Stomach smooth muscle (tissue), 2 donors: Measurements from ENCODE around the gene XPNPEP2.

Experiments
- H3K27ac ChIP-seq: one replicate; pipeline ENCODE4 v1.7.0; 2013; ENCODE audit warnings: mild to moderate bottlenecking, low read length, inconsistent platforms
- H3K27me3 ChIP-seq, 2 donors: one replicate each; pipeline ENCODE4 v1.7.0; 2013; ENCODE audit warnings: low read length in 2 of 2; ENCODE audit not compliant: insufficient read depth in 2 of 2, control insufficient read depth in 1 of 2
- H3K36me3 ChIP-seq, 2 donors: one replicate each; pipeline ENCODE4 v1.7.0; 2013; ENCODE audit warnings: low read length in 2 of 2; ENCODE audit not compliant: control insufficient read depth in 2 of 2, insufficient read depth in 2 of 2
- H3K4me1 ChIP-seq: one replicate; pipeline ENCODE4 v1.7.0; 2013; ENCODE audit warnings: low read length; ENCODE audit not compliant: control insufficient read depth, insufficient read depth
- H3K4me3 ChIP-seq, 2 donors: one replicate each; pipeline ENCODE4 v1.7.0; 2013; ENCODE audit warnings: low read length in 2 of 2
- H3K9ac ChIP-seq, 2 donors: one replicate each; pipeline ENCODE4 v1.7.0; 2013; ENCODE audit warnings: low read length in 2 of 2, mild to moderate bottlenecking in 1 of 2
- H3K9me3 ChIP-seq, 2 donors: one replicate each; pipeline ENCODE4 v1.7.0; 2013; ENCODE audit warnings: low read length in 2 of 2; ENCODE audit not compliant: control insufficient read depth in 2 of 2
- donor health status: healthy.
- donor health status: Pancreatic carcinoma.

The XPNPEP2 gene, protein sequence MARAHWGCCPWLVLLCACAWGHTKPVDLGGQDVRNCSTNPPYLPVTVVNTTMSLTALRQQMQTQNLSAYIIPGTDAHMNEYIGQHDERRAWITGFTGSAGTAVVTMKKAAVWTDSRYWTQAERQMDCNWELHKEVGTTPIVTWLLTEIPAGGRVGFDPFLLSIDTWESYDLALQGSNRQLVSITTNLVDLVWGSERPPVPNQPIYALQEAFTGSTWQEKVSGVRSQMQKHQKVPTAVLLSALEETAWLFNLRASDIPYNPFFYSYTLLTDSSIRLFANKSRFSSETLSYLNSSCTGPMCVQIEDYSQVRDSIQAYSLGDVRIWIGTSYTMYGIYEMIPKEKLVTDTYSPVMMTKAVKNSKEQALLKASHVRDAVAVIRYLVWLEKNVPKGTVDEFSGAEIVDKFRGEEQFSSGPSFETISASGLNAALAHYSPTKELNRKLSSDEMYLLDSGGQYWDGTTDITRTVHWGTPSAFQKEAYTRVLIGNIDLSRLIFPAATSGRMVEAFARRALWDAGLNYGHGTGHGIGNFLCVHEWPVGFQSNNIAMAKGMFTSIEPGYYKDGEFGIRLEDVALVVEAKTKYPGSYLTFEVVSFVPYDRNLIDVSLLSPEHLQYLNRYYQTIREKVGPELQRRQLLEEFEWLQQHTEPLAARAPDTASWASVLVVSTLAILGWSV

DNA sequence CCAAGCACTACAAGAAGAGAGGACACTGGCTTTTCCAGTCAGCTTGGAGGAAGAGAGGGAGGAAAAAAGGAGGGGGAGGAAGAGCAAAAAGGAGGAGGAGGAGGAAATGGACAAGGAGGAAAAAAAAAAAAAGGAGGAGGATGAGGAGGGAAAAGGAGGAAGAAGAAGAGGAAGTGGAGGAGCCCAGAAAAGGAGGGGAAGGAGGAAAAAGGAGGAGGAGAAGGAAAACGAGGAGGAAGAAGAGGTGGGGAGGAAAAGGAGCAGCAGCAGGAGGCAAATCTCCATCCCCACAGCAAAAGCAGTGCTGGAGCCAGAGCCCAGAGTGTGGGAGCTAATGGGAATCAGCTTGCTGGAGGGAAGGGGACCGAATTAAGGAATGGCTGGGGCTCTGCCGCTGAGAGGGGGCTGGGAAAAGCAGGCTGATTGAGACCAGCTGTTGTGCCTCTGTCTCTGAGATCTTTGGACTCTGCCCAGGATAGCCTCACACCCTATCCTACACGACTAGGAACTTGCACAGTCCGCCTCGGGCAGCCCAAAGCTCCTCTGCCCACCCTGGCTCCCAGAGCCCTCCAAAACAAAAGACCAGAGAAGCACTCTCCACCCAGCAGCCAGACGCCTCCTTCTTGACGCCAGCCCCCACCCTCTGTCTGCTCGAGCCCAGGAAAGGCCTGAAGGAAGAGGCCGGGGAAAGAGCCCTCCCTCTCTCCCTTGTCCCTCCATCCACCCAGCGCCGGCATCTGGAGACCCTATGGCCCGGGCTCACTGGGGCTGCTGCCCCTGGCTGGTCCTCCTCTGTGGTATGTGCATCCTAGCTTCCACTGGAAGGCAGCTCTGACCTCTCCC, at the start of gene XPNPEP2:
TSS of gene XPNPEP2 (plus strand) at position 514 of the 843 bp plus-strand sequence. CDS start at position 749, 235 bp downstream.
- H3K27ac ChIP-seq: no peak within 1 kb of the TSS
- H3K4me3 ChIP-seq: no peak within 1 kb of the TSS
- no peak within 1 kb of the TSS for H3K9ac ChIP-seq
- H3K9me3 ChIP-seq: no peaks in the 10 kb centered on the region
- no peaks in the 10 kb centered on the region for H3K36me3 ChIP-seq
- H3K4me1 ChIP-seq: no peaks in the 10 kb centered on the region
- peaks cover 0 to 17% of the 10 kb centered on the region in 2 donors for H3K27me3 ChIP-seq

DNA sequence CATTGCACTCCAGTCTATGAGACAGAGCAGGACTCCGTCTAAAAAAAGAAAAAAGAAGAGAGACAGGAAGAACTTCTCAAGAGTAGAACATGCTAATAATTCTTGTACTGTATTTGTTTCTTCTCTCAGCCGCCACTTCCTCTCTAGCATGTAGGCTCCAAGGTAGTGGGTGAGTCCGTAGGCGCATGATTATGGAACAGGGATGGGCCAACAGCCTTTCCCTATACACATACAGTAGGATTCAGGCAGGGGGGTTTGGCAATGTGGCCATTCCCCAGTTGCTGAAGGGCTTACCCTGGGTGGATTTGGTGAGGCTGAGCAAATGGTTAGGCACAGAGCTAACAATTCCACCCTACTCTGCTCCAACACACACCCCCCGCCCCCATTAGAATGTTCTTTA, 49.0 kb upstream of the XPNPEP2 start:
- Histone ChIP-seq H3K9me3 (no peaks in the 10 kb centered on the region), H3K36me3 (no peaks in the 10 kb centered on the region), H3K4me3 (no peak overlapping the region), H3K27me3 (peaks cover 0 to 4% of the 10 kb centered on the region in 2 donors), H3K27ac (no peak overlapping the region), H3K4me1 (no peaks in the 10 kb centered on the region), H3K9ac (no peak overlapping the region)

DNA sequence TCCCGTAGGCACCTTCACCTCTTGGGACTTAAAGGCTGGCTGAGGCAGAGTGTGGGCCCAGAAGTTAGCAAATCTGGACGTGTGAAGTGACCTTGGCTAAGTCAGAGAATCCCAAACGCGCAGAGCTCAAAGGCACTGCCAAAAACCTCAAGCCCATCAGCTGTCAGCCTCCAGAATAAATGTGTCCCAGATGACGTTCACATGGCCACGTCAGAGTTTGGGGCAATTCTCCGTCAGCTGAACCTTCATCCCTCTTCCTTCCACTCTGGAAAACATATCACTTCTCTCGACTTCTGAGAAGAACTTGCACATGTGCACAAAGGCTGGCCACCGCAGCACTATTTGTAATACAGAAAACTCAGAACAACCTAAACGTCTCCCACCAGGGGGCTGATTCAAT, 48.3 kb upstream of the XPNPEP2 start:
- H3K27ac ChIP-seq: no peak overlapping the region
- H3K27me3 ChIP-seq: peaks cover 0 to 10% of the 10 kb centered on the region in 2 donors
- H3K36me3 ChIP-seq: no peaks in the 10 kb centered on the region
- no peaks in the 10 kb centered on the region for H3K9me3 ChIP-seq
- H3K4me3 ChIP-seq: no peak overlapping the region
- no peaks in the 10 kb centered on the region for H3K4me1 ChIP-seq
- H3K9ac ChIP-seq: no peak overlapping the region

DNA sequence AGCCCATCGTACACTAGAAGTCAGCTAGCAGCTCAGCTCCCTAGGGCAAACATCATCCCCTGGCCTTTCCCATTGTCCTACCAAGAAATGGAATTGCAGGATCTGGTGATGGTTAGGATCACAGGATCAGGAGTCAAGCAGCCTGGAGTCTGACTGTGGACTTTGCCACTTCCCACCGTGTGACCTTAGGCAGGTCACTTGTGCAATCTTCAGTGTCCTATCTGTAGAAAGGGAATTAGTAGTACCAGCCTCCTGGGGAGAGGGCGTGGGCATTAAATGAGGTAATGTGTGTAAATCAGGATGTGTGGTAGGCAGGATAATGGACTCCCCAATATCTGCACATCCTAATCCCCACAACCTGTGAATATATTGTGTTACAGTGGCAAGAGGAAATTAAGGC, 45.4 kb upstream of the XPNPEP2 start:
- no peaks in the 10 kb centered on the region for H3K9me3 ChIP-seq
- H3K4me1 ChIP-seq: no peaks in the 10 kb centered on the region
- no peak overlapping the region for H3K27ac ChIP-seq
- H3K27me3 ChIP-seq: peaks cover 0 to 13% of the 10 kb centered on the region in 2 donors
- H3K9ac ChIP-seq: no peak overlapping the region
- no peak overlapping the region for H3K4me3 ChIP-seq
- no peaks in the 10 kb centered on the region for H3K36me3 ChIP-seq

DNA sequence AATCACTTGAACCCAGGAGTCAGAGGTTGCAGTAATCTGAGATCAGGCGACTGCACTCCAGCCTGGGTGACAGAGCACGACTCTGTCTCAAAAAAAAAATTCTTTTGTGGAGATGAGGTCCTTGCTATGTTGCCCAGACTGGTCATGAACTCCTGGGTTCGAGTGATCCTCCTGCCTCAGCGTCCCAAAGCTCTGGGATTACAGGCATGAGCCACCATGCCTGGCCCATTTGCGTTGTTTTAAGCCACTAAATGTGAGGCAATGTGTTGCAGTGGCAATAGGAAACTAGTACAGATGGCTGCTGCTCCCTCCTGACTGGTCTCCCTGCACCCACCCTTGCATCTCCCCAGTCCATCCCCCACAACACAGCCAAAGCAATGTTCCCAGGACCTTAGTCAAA, 44.0 kb upstream of the XPNPEP2 start:
- Histone ChIP-seq H3K27me3 (peaks cover 0 to 10% of the 10 kb centered on the region in 2 donors), H3K4me3 (no peak overlapping the region), H3K27ac (no peak overlapping the region), H3K36me3 (no peaks in the 10 kb centered on the region), H3K9me3 (no peaks in the 10 kb centered on the region), H3K4me1 (no peaks in the 10 kb centered on the region), H3K9ac (no peak overlapping the region)

DNA sequence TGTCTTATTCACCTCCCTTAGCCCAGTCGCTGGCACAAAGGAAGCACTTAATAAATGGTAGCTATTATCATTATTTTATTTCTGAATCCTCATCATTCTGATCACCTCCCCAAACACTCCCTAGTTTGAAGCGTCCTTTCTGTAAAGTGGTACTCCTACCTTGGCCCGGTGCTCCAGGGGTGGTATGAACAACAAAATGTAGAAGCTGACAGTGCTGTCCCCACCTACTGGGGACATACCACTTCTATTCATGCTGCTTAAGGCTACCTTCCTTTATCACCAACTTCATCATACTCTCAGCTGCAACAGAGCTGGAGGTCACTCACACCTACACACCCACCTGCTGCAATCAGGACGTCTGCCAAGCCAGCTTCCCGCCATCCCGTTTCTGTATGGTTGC, 43.2 kb upstream of the XPNPEP2 start:
- Histone ChIP-seq H3K9ac (no peak overlapping the region), H3K4me3 (no peak overlapping the region), H3K27ac (no peak overlapping the region), H3K27me3 (peaks cover 0 to 10% of the 10 kb centered on the region in 2 donors), H3K36me3 (no peaks in the 10 kb centered on the region), H3K9me3 (no peaks in the 10 kb centered on the region), H3K4me1 (no peaks in the 10 kb centered on the region)

DNA sequence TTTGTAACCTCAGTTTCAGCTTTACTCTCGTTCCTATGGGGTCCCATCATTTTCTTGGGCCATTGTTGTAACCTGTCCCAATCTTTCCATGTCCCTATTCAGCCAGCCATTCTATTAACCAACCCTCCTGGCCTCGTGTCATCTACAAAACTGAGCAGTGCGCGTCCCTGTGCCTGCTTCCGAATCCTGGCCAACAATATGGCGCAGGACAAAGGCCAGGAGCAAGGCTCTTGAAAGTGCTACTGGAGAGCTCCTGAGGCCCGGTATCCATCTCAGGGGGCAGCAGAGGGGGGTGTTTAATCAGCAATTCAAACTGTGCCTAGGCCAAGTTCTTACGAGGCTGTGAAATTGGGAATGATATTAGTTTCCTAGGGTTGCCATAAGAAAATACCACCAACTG, 42.8 kb upstream of the XPNPEP2 start:
- no peak overlapping the region for H3K4me3 ChIP-seq
- H3K9me3 ChIP-seq: no peaks in the 10 kb centered on the region
- H3K4me1 ChIP-seq: no peaks in the 10 kb centered on the region
- H3K27me3 ChIP-seq: peaks cover 0 to 10% of the 10 kb centered on the region in 2 donors
- H3K27ac ChIP-seq: no peak overlapping the region
- no peak overlapping the region for H3K9ac ChIP-seq
- H3K36me3 ChIP-seq: no peaks in the 10 kb centered on the region

DNA sequence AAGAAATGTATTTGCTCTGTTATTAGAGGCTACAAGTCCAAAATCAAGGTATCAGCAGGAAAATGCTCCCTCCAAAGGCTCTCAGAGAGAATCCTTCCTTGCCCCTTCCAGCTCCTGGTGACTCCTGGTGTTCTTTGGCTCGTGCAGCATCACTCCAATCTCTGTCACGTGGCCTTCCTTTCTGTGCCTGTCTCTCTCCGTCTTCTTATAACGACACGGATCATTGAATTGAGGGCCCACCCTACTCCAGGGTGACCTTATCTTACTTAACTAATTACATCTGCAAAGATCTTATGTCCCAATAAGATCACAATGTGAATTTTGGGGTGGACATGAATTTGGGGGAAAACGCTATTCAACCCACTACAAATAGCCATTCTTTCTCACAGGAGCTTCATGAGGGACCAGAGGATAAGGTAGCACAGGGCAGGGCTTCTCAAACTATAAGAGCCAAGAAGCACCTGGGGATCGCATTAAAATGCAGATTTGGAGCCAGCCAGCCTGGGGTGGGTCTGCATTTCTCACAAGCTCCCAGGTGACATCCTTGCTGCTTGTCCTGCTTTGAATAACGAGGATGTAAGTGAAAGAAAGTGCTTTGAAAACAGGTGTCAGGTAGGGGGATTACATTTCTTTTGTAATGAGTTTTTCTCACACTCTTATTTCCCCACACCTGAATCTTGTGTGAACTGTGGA, 42.2 kb upstream of the XPNPEP2 start:
- H3K4me3 ChIP-seq: no peak overlapping the region
- H3K9me3 ChIP-seq: no peaks in the 10 kb centered on the region
- H3K36me3 ChIP-seq: no peaks in the 10 kb centered on the region
- H3K9ac ChIP-seq: no peak overlapping the region
- H3K27me3 ChIP-seq: peaks cover 0 to 10% of the 10 kb centered on the region in 2 donors
- peaks cover 2% of the 10 kb centered on the region for H3K4me1 ChIP-seq
- H3K27ac ChIP-seq: no peak overlapping the region

DNA sequence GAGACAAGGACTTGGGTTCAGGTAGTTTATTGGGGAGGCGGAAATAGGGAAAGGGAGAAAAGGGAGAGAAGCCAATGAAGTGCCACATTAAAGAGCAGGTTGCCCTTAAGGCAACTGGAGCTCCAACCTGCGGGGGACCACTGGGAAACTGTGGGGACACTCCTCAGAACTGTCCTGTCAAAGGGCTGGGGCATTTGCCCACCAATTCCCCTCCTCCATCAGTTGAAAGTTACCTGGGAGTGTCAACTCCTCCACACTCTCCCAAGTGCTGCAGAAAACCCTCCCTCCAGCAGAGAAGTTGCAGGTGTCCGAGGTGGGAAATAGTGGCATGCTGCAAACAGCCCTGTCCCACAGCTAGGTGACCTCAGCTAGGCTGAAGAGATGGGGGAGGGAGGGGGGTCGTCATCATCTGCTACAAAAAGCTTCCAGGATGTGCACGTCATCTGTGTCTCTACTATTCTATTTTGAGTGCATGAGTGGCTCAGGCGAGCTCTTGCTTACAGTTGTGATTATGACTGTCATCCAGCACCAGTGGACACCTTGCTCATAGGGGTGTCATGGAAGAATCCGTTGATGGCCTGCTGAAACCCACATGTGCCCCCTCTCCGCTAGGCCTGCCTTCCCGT, 41.5 kb upstream of the XPNPEP2 start:
- H3K4me3 ChIP-seq: no peak overlapping the region
- no peaks in the 10 kb centered on the region for H3K36me3 ChIP-seq
- peaks cover 0 to 10% of the 10 kb centered on the region in 2 donors for H3K27me3 ChIP-seq
- no peak overlapping the region for H3K27ac ChIP-seq
- H3K4me1 ChIP-seq: peaks cover 2% of the 10 kb centered on the region
- no peak overlapping the region for H3K9ac ChIP-seq
- no peaks in the 10 kb centered on the region for H3K9me3 ChIP-seq

DNA sequence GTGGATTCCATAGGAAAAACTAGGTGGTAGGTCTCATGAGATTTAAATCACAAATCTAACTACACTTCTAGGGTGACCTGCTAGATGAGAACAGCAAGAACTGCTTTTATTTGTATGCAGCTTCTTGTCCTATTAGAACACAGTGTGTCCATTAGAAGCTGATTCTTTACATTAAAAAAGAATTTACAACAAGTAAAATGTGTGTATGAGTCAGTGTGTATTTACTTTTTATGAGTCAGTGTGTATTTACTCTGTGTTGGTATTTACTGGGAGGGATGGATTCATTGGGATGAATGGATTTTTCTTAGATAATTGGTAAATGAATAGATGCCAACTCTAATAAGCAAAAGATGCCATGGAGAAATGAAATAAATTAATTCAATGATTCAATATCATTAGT, 40.6 kb upstream of the XPNPEP2 start:
- Histone ChIP-seq H3K4me1 (peaks cover 2% of the 10 kb centered on the region), H3K27me3 (peaks cover 0 to 10% of the 10 kb centered on the region in 2 donors), H3K27ac (no peak overlapping the region), H3K36me3 (no peaks in the 10 kb centered on the region), H3K9me3 (no peaks in the 10 kb centered on the region), H3K9ac (no peak overlapping the region), H3K4me3 (no peak overlapping the region)
